Renal cortex interstitium (tissue), 11 donors: Measurements from ENCODE around the gene MECR. TPM values are rescaled to one million over a fixed set of nuclear protein-coding genes. Genes with fewer than 3 reads are reported as not detected.
"Not testable (repeated sequence)": the region's sequence is repeated elsewhere in the genome, so short reads cannot be mapped to it uniquely, and the experiment has no call there.

ENCODE experiments used
- DNase-seq, 11 donors: peaks; one replicate each; pipeline ENCODE4 v3.0.0-alpha.2; 2013; ENCODE audit warnings: low read depth in 9 of 11, low spot score in 4 of 11; ENCODE audit errors: extremely low read depth in 1 of 11
- polyA plus RNA-seq, 3 donors: library from polyadenylated mRNA; unstranded; fragments of 120-200 nt; gene quantifications; one replicate each; pipeline ENCODE4 v1.2.1, GENCODE V29; 2013; ENCODE audit not compliant: insufficient read length in 3 of 3

Gene MECR
- polyA plus RNA-seq, 3 donors: 28.1 to 37.0 (median 33.2) TPM

GRCh38 chr1:29159773-29160172 lies 71.0 kb downstream of the MECR start:
- DNase-seq: no peak

DNA sequence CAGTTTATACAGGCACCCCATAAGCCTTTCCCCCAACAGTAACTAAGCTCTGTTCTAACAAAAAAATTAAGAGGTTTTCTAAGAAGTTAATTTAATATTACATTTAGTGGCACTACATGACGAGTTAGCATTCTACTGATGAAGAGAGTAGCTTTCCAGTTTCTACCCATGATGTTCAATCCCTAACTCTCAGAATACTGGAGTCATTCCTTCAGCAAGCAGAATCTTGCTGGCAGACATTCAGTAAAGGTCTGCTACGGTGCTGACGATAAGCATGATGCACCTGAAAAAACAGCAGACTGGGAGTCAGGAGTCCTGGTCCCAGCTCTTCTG lies 73.5 kb downstream of the MECR start:
- DNase-seq: no peak

GRCh38 chr1:29156543-29157268 lies 74.0 kb downstream of the MECR start:
- no peak for DNase-seq

- DNase-seq: no peak
Measured at GRCh38 chr1:29152046-29152805, 78.5 kb downstream of the MECR start.

GRCh38 chr1:29150346-29150745 lies 80.4 kb downstream of the MECR start:
- DNase-seq: not testable (repeated sequence)

GRCh38 chr1:29148656-29149491 lies 81.9 kb downstream of the MECR start:
- no peak for DNase-seq

DNA sequence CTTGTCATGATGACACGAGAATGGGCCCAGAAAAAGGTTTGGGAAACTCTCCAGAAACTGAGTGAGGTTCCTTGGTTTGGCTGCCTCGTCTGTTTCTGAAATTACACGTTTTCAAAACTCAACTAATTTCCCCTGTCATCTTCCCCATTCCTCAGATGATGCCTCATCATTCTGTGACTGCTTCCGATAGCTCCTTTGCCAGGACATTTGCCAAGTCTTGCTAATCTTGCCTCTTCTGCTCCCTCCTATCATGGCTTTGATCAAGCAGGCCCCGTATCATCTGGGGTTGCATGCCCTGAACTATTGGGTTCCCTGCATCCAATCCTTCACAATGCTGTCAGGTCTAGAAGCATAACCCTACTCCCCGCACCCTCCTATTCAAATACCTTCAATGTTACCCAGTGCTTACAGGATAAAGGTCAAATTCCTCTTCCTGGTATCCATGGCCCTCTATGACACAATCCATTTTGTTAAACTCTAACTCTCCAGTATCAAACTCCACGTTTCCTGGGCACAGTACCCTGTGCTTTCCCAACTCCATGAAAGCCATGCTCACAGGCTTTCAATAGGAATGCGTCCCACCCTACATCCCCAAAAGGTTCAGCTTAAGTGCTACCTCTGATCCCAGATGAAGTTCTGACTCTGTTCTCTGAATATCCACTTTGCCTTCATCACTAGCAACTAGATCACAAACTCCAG lies 84.8 kb downstream of the MECR start:
- DNase-seq: no peak

- DNase-seq: no peak
Measured at GRCh38 chr1:29144178-29144577, 86.6 kb downstream of the MECR start.

DNA sequence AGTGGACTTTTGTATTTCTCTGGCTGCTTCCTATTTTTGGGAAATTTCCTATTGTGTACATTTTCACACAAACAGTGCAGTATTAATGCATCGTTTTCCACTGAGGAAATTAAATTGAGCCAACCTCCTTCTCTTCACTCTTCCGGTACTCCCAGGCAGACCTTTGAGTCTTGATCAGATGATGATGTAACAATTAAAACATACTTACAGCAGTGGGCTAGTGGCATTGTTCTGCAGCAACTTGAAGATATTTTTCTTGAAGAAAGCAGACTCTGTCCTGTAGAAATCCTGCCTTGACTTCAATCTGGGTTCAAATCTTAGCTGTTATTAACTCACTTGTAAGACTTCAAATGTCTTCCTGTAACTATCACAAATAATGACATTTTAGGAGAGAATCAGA lies 88.0 kb downstream of the MECR start:
- DNase-seq: no peak

Other genes with a start within 250 kb of the MECR start
- gene TMEM200B, start 107.0 kb downstream of the MECR start, polyA plus RNA-seq: 10 to 100 TPM; 16.1 to 17.5 (median 16.4) TPM
- gene SRSF4, start 49.0 kb downstream of the MECR start, polyA plus RNA-seq: 100 to 1,000 TPM; 114 to 128 (median 117) TPM
- gene PTPRU, start 5.6 kb upstream of the MECR start, polyA plus RNA-seq: 10 to 100 TPM; 11.9 to 19.4 (median 15.4) TPM